ENCODE data around the gene LSM6.

DNA sequence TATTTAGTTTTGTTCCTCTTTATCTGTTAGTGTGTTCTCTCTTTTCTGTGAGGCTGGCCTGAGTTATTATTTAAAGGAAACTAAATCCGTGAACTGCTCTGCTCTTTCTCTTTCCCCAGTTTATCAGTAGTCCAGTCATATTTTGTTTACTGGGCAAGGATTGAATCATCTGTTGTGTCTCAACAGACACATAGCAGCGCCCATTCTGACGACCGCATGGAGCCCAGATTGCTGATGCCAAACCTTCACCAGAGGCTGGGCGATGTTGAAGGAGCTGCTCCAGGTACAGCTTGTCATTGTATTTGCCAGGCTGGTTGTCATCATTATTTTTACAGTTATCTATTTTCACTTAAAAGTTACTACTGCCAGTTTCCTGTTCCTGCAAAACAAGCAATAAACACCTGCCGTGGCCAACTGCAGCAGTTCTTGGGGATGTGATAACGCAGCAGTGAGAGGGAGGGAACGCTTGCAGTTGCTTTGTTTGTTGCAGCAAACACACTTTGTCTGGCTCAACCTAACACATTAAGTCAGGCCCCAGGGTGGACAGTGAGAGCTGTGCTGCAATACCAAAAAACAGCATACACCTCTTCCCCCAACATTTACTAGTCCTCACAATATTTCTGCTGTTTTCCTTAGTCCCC lies 48.9 kb downstream of the LSM6 start:
- TF ChIP-seq ZBTB7A (tag by site-specific recombination; IDR thresholded peaks at IDR 0.05; ENCODE audit: low read depth) (no peak), ZNF146 (tag by site-specific recombination; IDR thresholded peaks at IDR 0.05) (no peak), ZSCAN30 (tag by site-specific recombination; IDR thresholded peaks at IDR 0.05) (no peak), ZBTB17 (tag by site-specific recombination; IDR thresholded peaks at IDR 0.05) (no peak), ZNF24 (tag by site-specific recombination; IDR thresholded peaks at IDR 0.05) (no peak), ZNF19 (tag by site-specific recombination; IDR thresholded peaks at IDR 0.05; ENCODE audit: low read depth) (no peak), ZBTB20 (tag by site-specific recombination; IDR thresholded peaks at IDR 0.05) (no peak), ZNF10 (tag by site-specific recombination; IDR thresholded peaks at IDR 0.05) (no peak)
- TF ChIP-seq, protein P1, sequence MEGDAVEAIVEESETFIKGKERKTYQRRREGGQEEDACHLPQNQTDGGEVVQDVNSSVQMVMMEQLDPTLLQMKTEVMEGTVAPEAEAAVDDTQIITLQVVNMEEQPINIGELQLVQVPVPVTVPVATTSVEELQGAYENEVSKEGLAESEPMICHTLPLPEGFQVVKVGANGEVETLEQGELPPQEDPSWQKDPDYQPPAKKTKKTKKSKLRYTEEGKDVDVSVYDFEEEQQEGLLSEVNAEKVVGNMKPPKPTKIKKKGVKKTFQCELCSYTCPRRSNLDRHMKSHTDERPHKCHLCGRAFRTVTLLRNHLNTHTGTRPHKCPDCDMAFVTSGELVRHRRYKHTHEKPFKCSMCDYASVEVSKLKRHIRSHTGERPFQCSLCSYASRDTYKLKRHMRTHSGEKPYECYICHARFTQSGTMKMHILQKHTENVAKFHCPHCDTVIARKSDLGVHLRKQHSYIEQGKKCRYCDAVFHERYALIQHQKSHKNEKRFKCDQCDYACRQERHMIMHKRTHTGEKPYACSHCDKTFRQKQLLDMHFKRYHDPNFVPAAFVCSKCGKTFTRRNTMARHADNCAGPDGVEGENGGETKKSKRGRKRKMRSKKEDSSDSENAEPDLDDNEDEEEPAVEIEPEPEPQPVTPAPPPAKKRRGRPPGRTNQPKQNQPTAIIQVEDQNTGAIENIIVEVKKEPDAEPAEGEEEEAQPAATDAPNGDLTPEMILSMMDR (tag by site-specific recombination; IDR thresholded peaks at IDR 0.05), result no peak
- TF ChIP-seq, protein P2, sequence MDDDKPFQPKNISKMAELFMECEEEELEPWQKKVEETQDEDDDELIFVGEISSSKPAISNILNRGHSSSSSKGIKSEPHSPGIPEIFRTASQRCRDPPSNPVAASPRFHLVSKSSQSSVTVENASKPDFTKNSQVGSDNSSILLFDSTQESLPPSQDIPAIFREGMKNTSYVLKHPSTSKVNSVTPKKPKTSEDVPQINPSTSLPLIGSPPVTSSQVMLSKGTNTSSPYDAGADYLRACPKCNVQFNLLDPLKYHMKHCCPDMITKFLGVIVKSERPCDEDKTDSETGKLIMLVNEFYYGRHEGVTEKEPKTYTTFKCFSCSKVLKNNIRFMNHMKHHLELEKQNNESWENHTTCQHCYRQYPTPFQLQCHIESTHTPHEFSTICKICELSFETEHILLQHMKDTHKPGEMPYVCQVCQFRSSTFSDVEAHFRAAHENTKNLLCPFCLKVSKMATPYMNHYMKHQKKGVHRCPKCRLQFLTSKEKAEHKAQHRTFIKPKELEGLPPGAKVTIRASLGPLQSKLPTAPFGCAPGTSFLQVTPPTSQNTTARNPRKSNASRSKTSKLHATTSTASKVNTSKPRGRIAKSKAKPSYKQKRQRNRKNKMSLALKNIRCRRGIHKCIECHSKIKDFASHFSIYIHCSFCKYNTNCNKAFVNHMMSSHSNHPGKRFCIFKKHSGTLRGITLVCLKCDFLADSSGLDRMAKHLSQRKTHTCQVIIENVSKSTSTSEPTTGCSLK (tag by site-specific recombination; IDR thresholded peaks at IDR 0.05), result no peak
- TF ChIP-seq, protein P3, sequence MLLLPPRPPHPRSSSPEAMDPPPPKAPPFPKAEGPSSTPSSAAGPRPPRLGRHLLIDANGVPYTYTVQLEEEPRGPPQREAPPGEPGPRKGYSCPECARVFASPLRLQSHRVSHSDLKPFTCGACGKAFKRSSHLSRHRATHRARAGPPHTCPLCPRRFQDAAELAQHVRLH (tag by site-specific recombination; IDR thresholded peaks at IDR 0.05), result no peak
- TF ChIP-seq, protein P4, sequence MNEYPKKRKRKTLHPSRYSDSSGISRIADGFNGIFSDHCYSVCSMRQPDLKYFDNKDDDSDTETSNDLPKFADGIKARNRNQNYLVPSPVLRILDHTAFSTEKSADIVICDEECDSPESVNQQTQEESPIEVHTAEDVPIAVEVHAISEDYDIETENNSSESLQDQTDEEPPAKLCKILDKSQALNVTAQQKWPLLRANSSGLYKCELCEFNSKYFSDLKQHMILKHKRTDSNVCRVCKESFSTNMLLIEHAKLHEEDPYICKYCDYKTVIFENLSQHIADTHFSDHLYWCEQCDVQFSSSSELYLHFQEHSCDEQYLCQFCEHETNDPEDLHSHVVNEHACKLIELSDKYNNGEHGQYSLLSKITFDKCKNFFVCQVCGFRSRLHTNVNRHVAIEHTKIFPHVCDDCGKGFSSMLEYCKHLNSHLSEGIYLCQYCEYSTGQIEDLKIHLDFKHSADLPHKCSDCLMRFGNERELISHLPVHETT (tag by site-specific recombination; IDR thresholded peaks at IDR 0.05), result no peak
